H1 (cell line): ENCODE results near the gene ITGA4. TPM values are rescaled to one million over a fixed set of nuclear protein-coding genes. Genes with fewer than 3 reads are reported as not detected.

Experiments used
- CTCF ChIA-PET: fragments of 300-600 bp; sonication (Branson Sonifier 250); formaldehyde crosslinking; loops from one replicate; lab custom pipeline; 2021; ENCODE audit not compliant: partially characterized antibody; lab: Charles Lee
- POLR2A ChIA-PET: fragments of 300-600 bp; sonication (Branson Sonifier 250); formaldehyde crosslinking; loops from one replicate; lab custom pipeline; 2021; ENCODE audit warnings: inconsistent platforms; ENCODE audit not compliant: partially characterized antibody; lab: Charles Lee
- DNase-seq, 2 experiments: peaks; one replicate each; pipeline versions ENCODE4 v3.0.0 to v3.0.0-alpha.2; 2010 to 2022; ENCODE audit warnings: low spot score in 2 of 2, low read depth in 1 of 2, mixed read lengths in 1 of 2
- FAIRE-seq: peaks from 2 replicates; lab custom pipeline; 2011; peaks lifted over from hg19 to GRCh38; lab: Jason Lieb, UNC
- H2AFZ ChIP-seq: 2 replicates; pipeline ENCODE4 v1.8.1; 2012; ENCODE audit warnings: low read length, inconsistent platforms
- H2AK5ac ChIP-seq: 2 replicates; pipeline ENCODE4 v1.6.1; 2013; ENCODE audit warnings: low read depth, low read length
- H2BK120ac ChIP-seq: replicated peaks from 2 replicates; pipeline ENCODE3; 2013; ENCODE audit warnings: low read depth, low read length, inconsistent platforms
- H2BK12ac ChIP-seq: 2 replicates; pipeline ENCODE4 v1.6.1; 2013; ENCODE audit warnings: low read depth, low read length
- H2BK15ac ChIP-seq: 2 replicates; pipeline ENCODE4 v1.6.1; 2013; ENCODE audit warnings: low read length
- H2BK20ac ChIP-seq: 2 replicates; pipeline ENCODE4 v1.6.1; 2013; ENCODE audit warnings: low read length
- H2BK5ac ChIP-seq: 2 replicates; pipeline ENCODE4 v1.6.1; 2013; ENCODE audit warnings: low read depth, low read length
- H3K14ac ChIP-seq: 2 replicates; pipeline ENCODE4 v1.6.1; 2013; ENCODE audit warnings: inconsistent platforms; ENCODE audit not compliant: insufficient read length
- H3K18ac ChIP-seq: 2 replicates; pipeline ENCODE4 v1.6.1; 2013; ENCODE audit warnings: low read length; ENCODE audit errors: extremely low read depth
- H3K23ac ChIP-seq: 2 replicates; pipeline ENCODE4 v1.6.1; 2013; ENCODE audit warnings: inconsistent platforms; ENCODE audit not compliant: insufficient read length
- H3K23me2 ChIP-seq: 2 replicates; pipeline ENCODE4 v1.6.1; 2013; ENCODE audit warnings: low read depth, low read length
- H3K27ac ChIP-seq: 2 replicates; pipeline ENCODE4 v1.6.1; 2011; ENCODE audit warnings: low read depth, low read length, inconsistent platforms
- H3K27me3 ChIP-seq, 4 experiments: replicated peaks in 1 of 4; 1 replicate in 1 of 4; 2 replicates in 3 of 4; pipeline versions ENCODE4 v1.6.1 to v1.8.1; 2011 to 2013; ENCODE audit warnings: low read length in 3 of 4, mild to moderate bottlenecking in 3 of 4, inconsistent platforms in 2 of 4, mixed read lengths in 2 of 4, moderate library complexity in 1 of 4; ENCODE audit not compliant: control insufficient read depth in 3 of 4, insufficient read depth in 3 of 4; ENCODE audit errors: extremely low read depth in 1 of 4
- H3K36me3 ChIP-seq, 4 experiments: 2 replicates each; pipeline versions ENCODE4 v1.6.1 to v1.8.1; 2011 to 2013; ENCODE audit warnings: mild to moderate bottlenecking in 4 of 4, low read length in 3 of 4, moderate library complexity in 2 of 4, control low read depth in 1 of 4, inconsistent platforms in 1 of 4; ENCODE audit not compliant: insufficient read depth in 4 of 4, control insufficient read depth in 2 of 4
- H3K4ac ChIP-seq: replicated peaks from 2 replicates; pipeline ENCODE3; 2013; ENCODE audit warnings: low read length, low read depth, mixed read lengths, inconsistent platforms; ENCODE audit not compliant: insufficient read length
- H3K4me1 ChIP-seq, 4 experiments: replicated peaks in 1 of 4; 1 replicate in 1 of 4; 2 replicates in 3 of 4; pipeline versions ENCODE4 v1.6.1 to v1.8.1; 2011 to 2013; ENCODE audit warnings: low read length in 3 of 4, inconsistent platforms in 2 of 4, mixed read lengths in 1 of 4; ENCODE audit not compliant: insufficient read depth in 4 of 4, control insufficient read depth in 3 of 4
- H3K4me2 ChIP-seq, 2 experiments: 2 replicates each; pipeline versions ENCODE4 v1.6.1 to v1.8.1; 2011 to 2013; ENCODE audit warnings: low read depth in 2 of 2, low read length in 2 of 2, control low read depth in 1 of 2, inconsistent platforms in 1 of 2, mild to moderate bottlenecking in 1 of 2; ENCODE audit not compliant: insufficient read depth in 1 of 2
- H3K4me3 ChIP-seq, 4 experiments: fragments of 200-600, 300-600 bp in 1 of 4; sonication (generic), shearing (Covaris generic), sonication (Bioruptor Twin) in 1 of 4; 2 replicates each; pipeline versions ENCODE4 v1.5.1 to v1.8.1; 2011 to 2016; ENCODE audit warnings: low read length in 4 of 4, low read depth in 3 of 4, control low read depth in 2 of 4, inconsistent platforms in 2 of 4, mild to moderate bottlenecking in 2 of 4, mixed read lengths in 1 of 4, moderate library complexity in 1 of 4; ENCODE audit not compliant: insufficient read depth in 2 of 4; ENCODE audit errors: extremely low read depth in 1 of 4
- H3K56ac ChIP-seq: replicated peaks from 2 replicates; pipeline ENCODE3; 2013; ENCODE audit warnings: low read depth, mild to moderate bottlenecking, mixed read lengths, low read length, inconsistent platforms; ENCODE audit not compliant: insufficient read length
- H3K79me1 ChIP-seq: 2 replicates; pipeline ENCODE4 v1.6.1; 2013; ENCODE audit warnings: low read depth, low read length, control low read depth
- H3K79me2 ChIP-seq, 2 experiments: 2 replicates each; pipeline versions ENCODE4 v1.6.1 to v1.8.1; 2012 to 2013; ENCODE audit warnings: low read length in 2 of 2, mild to moderate bottlenecking in 2 of 2, inconsistent platforms in 1 of 2; ENCODE audit not compliant: insufficient read depth in 2 of 2, control insufficient read depth in 1 of 2
- H3K9ac ChIP-seq, 4 experiments: replicated peaks in 1 of 4; 1 replicate in 1 of 4; 2 replicates in 3 of 4; pipeline versions ENCODE4 v1.6.1 to v1.8.1; 2011 to 2013; ENCODE audit warnings: low read depth in 3 of 4, low read length in 3 of 4, control low read depth in 2 of 4, mild to moderate bottlenecking in 2 of 4, moderate library complexity in 2 of 4, inconsistent platforms in 1 of 4; ENCODE audit errors: extremely low read depth in 1 of 4
- H3K9me3 ChIP-seq, 2 experiments: 2 replicates each; pipeline versions ENCODE4 v1.6.1 to v1.8.1; 2012 to 2013; ENCODE audit warnings: mild to moderate bottlenecking in 2 of 2, moderate library complexity in 2 of 2, control low read depth in 1 of 2, inconsistent platforms in 1 of 2, low read depth in 1 of 2, low read length in 1 of 2, mixed read lengths in 1 of 2; ENCODE audit not compliant: insufficient read depth in 2 of 2
- H4K20me1 ChIP-seq, 2 experiments: replicated peaks in 1 of 2; 2 replicates each; pipeline versions ENCODE3 to v1.8.1; 2011 to 2013; ENCODE audit warnings: inconsistent platforms in 2 of 2, low read length in 2 of 2, mild to moderate bottlenecking in 1 of 2; ENCODE audit not compliant: insufficient read depth in 2 of 2, control insufficient read depth in 1 of 2
- H4K5ac ChIP-seq: 2 replicates; pipeline ENCODE4 v1.6.1; 2013; ENCODE audit warnings: low read length, low read depth, mixed read lengths, inconsistent platforms; ENCODE audit not compliant: insufficient read length
- H4K8ac ChIP-seq: 2 replicates; pipeline ENCODE4 v1.8.0; 2013; ENCODE audit warnings: mild to moderate bottlenecking, moderate library complexity, low read length, inconsistent platforms; ENCODE audit not compliant: insufficient read depth; ENCODE audit errors: extremely low read depth
- H4K91ac ChIP-seq: replicated peaks from 2 replicates; pipeline ENCODE3; 2013; ENCODE audit warnings: low read length, mixed read lengths, inconsistent platforms; ENCODE audit not compliant: insufficient read length
- CBX5 ChIP-seq: fragments of 300-800, 300-1000 bp; sonication (generic); IDR thresholded peaks from 2 replicates; pipeline ENCODE4 v1.7.1; 2016; ENCODE audit warnings: antibody characterized with exemption, low read length, low read depth
- EGR1 ChIP-seq: IDR thresholded peaks from 2 replicates; pipeline ENCODE4 v1.6.1; 2011; ENCODE audit warnings: low read depth, low read length, borderline replicate concordance
- EP300 ChIP-seq, 2 experiments: IDR thresholded peaks; 1 replicate in 1 of 2; 2 replicates in 1 of 2; pipeline ENCODE4 v1.6.1; 2011 to 2012; ENCODE audit warnings: low read depth in 2 of 2, low read length in 2 of 2, mild to moderate bottlenecking in 2 of 2, borderline replicate concordance in 1 of 2, inconsistent platforms in 1 of 2, moderate library complexity in 1 of 2
- KDM5A ChIP-seq: fragments of 200-600 bp; IDR thresholded peaks from 2 replicates; pipeline ENCODE4 v1.7.1; 2012; ENCODE audit warnings: mild to moderate bottlenecking, low read length, inconsistent platforms, mixed read lengths
- NANOG ChIP-seq: IDR thresholded peaks from 2 replicates; pipeline ENCODE4 v1.6.1; 2011; ENCODE audit warnings: low read length, low read depth, mild to moderate bottlenecking, inconsistent platforms; ENCODE audit not compliant: insufficient read depth, poor library complexity, severe bottlenecking
- POU5F1 ChIP-seq: IDR thresholded peaks from 2 replicates; pipeline ENCODE4 v1.6.1; 2011; ENCODE audit warnings: low read depth, mild to moderate bottlenecking, low read length, moderate library complexity
- SIX5 ChIP-seq: IDR thresholded peaks from 2 replicates; pipeline ENCODE4 v1.6.1; 2011; ENCODE audit warnings: mild to moderate bottlenecking, low read depth, low read length
- TCF12 ChIP-seq: IDR thresholded peaks from 2 replicates; pipeline ENCODE4 v1.6.1; 2011; ENCODE audit warnings: low read depth, mild to moderate bottlenecking, low read length
- WGBS, 2 experiments: shearing (Covaris generic) in 1 of 2; methylation state at CpG; one replicate each; pipeline versions ENCODE4 v1.1.6 to v1.1.7; 2013 to 2015; ENCODE audit warnings: low lambda C conversion rate in 2 of 2, mixed read lengths in 2 of 2, inconsistent platforms in 1 of 2, low coverage in 1 of 2, missing lambda C conversion rate in 1 of 2; ENCODE audit not compliant: insufficient replicate concordance in 2 of 2, insufficient coverage in 1 of 2, insufficient read length in 1 of 2; ENCODE audit errors: extremely low coverage in 1 of 2, missing lambda C conversion rate in 1 of 2; 5-methylcytosine and 5-hydroxymethylcytosine counted together
- polyA plus RNA-seq, 7 experiments: library from polyadenylated mRNA; depleted of rRNA in 3 of 7; stranded (reverse) in 5 of 7; unstranded in 2 of 7; fragments of >200 nt in 5 of 7; fragments of 200-250 nt in 2 of 7; gene quantifications; 1 replicate in 5 of 7; 2 replicates in 1 of 7; 4 replicates in 1 of 7; pipeline versions ENCODE4 v1.2.1 to v1.2.3, GENCODE V29; 2011 to 2013; ENCODE audit warnings: missing spikeins in 2 of 7, mixed read lengths in 2 of 7
- total RNA-seq: library from RNA; stranded (reverse); fragmentation: NEBNext Ultra II Directional; extraction: Animal tissue kit (Norgen Biotek cat#: 25700); gene quantifications from 2 replicates; pipeline ENCODE4 v1.2.1, GENCODE V29; 2021
- TF ChIP-seq, protein P1 (sequence below): IDR thresholded peaks from 2 replicates; pipeline ENCODE4 v1.6.1; 2012; ENCODE audit warnings: low read length, inconsistent platforms

Gene ITGA4
- total and polyA plus RNA-seq, 2 of the 8 experiments (the other 6 are each of a cell fraction or from before 2014, with no cell fraction given): 0.60 to 2.1 TPM

- Histone ChIP-seq H2BK15ac (no peak overlapping the region), H4K5ac (no peak overlapping the region), H3K27ac (no peak overlapping the region), H3K56ac (no peak overlapping the region), H3K9ac (no peak overlapping the region), H3K27me3 (peaks cover 14 to 33% (median 27%) of the 10 kb centered on the region in 4 experiments), H3K4me3 (no peak overlapping the region), H2BK20ac (no peak overlapping the region), H4K8ac (no peak overlapping the region), H3K23me2 (peaks cover 12% of the 10 kb centered on the region), H3K23ac (no peak overlapping the region), H3K14ac (no peak overlapping the region), H4K91ac (no peak overlapping the region), H3K4ac (no peak overlapping the region), H3K4me1 (peaks cover 0 to 4% (median 2%) of the 10 kb centered on the region in 4 experiments; a peak in 4 of 7 replicates), H4K20me1 (no peaks in the 10 kb centered on the region), H2BK12ac (no peak overlapping the region), H2AFZ (no peak overlapping the region), H2AK5ac (no peak overlapping the region), H3K4me2 (no peak overlapping the region), H3K36me3 (no peaks in the 10 kb centered on the region), H2BK120ac (no peak overlapping the region), H3K79me2 (no peaks in the 10 kb centered on the region), H3K18ac (no peak overlapping the region)
- ChIA-PET POLR2A (no interaction called here), CTCF (interaction anchor here (1.2 to 3.1 kb wide), 3 partner anchors 8 to 141 kb away, joined by 3 to 33 read pairs (median 3); no protein-coding TSS in a partner anchor)
- FAIRE-seq: no peak
- no peak for DNase-seq
- 100% methylated on average over 1 of the region's 1 CpG; no CpG with 5 or more reads in 1 of the 2 experiments for WGBS, 2 experiments
- TF ChIP-seq CBX5 (no peak), KDM5A (no peak), POU5F1 (no peak), SIX5 (no peak), TCF12 (no peak), EGR1 (no peak), EP300 (IDR thresholded peaks at IDR 0.05; ENCODE audit: borderline replicate concordance in 1 of 2, low read depth in 2 of 2, low read length in 2 of 2) (no peak), NANOG (no peak)
- TF ChIP-seq, protein P1, sequence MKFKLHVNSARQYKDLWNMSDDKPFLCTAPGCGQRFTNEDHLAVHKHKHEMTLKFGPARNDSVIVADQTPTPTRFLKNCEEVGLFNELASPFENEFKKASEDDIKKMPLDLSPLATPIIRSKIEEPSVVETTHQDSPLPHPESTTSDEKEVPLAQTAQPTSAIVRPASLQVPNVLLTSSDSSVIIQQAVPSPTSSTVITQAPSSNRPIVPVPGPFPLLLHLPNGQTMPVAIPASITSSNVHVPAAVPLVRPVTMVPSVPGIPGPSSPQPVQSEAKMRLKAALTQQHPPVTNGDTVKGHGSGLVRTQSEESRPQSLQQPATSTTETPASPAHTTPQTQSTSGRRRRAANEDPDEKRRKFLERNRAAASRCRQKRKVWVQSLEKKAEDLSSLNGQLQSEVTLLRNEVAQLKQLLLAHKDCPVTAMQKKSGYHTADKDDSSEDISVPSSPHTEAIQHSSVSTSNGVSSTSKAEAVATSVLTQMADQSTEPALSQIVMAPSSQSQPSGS: no peak
- TF ChIP-seq, all 59 proteins: peak for 0
- Histone ChIP-seq H3K79me1 (no peaks in the 10 kb centered on the region), H2BK5ac (no peak overlapping the region), H3K9me3 (no peaks in the 10 kb centered on the region)
Observed at GRCh38 chr2:181459621-181460021, 2.4 kb downstream of the ITGA4 start.
